GM18909 (cell line): Measurements from ENCODE around the gene ILF3.

Source experiments
- ATAC-seq: cut with Tn5 transposase; IDR thresholded peaks from one replicate; pipeline ENCODE4 v1.9.1; 2021; ENCODE audit warnings: mild to moderate bottlenecking; ENCODE audit not compliant: unreplicated experiment, poor library complexity

The ILF3 gene

GRCh38 chr19:10724573-10725071, 70.5 kb downstream of the ILF3 start:
- ATAC-seq: no peak

DNA sequence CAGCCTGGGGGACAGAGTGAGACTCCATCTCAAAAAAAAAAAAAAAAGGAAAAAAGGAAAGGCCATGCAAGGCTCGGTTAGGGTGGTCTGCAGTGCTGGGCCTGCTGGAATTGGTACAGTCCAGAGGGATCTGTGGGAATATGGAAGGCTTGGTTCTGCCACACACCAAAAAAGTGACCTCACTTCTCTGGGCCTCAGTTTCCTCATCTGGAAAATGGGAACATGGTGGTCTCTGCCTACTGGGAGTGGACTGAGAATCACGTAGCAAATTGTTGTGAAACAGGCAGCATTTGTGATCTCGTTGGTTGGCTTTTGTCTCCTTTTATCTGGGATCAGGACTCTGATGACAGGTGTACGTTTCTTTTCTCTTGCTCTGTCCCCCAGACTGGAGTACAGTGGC, 71.3 kb downstream of the ILF3 start:
- ATAC-seq: no peak

GRCh38 chr19:10726268-10726667, 72.1 kb downstream of the ILF3 start:
- ATAC-seq: no peak

- ATAC-seq: no peak
Observed at GRCh38 chr19:10727685-10728201, 73.6 kb downstream of the ILF3 start.

DNA sequence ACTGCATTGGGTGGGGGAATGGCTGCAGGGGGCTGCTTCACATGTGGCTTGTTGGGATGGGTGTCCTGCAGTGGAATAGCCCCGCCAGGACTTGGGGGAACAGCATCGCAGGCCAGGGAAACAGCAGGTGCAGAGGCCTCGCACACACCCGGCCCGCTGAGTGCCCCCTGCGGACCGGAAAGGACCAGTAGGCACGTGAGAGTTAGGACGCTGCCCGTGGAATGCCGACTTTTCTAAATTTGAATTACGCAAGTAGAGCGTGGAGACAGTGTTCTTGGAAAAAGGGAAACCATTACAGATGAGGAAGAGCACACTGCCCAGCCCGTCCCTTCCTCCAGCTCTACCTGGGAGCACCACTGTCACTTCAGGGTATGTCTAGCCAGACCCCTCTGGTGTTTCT, 75.3 kb downstream of the ILF3 start:
- no peak for ATAC-seq

DNA sequence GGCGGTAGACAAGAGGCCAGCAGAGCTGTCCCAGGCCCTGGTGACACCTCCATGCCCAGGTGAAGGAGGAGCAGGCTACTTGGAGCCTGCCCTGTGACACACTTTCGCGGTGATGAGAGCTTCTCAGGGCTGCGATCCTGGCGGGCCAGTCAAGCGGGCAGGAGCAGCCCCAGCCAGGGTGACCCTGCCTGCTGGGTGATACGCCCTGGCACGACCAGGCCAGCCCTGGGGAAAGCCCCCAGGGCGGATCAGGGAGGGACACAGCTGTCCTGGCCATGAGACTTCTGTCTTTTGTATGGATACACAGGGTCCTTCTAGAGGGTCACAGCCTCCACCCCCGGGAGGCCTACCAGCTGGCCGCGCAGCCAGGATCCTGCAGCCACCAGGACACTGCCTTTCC, 76.8 kb downstream of the ILF3 start:
- ATAC-seq: no peak

DNA sequence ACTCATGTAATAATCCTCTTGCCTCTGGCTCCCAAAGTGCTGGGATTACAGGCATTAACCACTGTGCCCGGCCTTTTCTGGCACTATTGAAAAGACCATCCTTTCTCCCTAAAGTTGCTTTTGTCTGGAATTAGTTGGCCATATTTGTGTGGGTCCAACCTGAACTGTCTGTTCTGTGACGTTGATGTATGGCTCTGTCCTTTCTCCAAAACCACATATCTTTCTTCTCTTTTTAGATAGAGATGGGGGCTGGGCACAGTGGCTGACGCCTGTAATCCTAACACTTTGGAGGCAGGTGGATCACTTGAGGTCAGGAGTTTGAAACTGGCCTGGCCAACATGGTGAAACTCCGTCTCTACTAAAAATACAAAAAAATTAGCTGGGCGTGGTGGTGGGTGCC, 81.6 kb downstream of the ILF3 start:
- no peak for ATAC-seq

DNA sequence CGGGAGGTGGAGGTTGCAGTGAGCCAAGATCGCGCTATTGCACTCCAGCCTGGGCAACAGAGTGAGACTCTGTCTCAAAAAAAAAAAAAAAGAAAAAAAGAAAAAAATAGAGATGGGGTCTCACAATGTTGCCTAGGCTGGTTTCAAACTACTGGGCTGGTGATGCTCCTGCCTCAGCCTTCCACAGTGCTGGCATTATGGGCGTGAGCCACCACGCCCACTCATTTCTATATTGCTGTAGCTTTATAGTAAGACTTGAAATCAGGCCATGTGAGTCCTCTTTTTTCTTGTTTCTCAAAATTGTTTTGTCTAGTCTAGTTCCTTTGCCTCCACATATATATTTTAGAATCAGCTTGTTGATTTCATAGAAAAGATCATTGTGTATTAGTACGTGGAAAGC, 82.0 kb downstream of the ILF3 start:
- no peak for ATAC-seq

DNA sequence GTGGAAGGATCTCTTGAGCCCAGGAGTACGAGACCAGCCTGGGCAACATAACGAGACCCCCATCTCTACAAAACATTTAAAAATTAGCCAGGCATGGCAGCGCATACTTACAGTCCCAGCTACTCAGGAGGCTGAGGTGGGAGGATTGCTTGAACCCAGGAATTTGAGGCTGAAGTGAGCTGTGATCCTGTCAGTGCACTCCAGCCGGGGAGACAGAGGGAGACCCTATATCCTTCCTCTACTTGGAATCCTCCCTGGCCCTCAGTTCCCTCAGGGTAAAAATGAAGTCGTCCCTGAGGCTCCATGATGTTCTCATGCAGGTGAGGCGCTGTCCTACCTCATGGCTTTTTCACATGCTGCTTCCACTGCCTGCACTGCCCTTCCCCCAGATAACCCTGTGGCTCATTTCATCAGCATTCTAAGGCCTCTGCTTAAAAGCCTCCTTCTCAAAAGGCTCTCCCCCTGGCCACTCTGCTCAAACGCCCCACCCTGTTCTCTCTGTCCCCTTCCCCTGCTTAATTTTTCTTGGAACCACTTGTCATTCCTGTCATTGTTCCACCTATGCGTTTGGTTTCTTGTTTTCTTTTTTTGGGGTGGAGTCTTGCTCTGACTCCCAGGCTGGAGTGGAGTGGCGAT, 82.9 kb downstream of the ILF3 start:
- ATAC-seq: no peak

DNA sequence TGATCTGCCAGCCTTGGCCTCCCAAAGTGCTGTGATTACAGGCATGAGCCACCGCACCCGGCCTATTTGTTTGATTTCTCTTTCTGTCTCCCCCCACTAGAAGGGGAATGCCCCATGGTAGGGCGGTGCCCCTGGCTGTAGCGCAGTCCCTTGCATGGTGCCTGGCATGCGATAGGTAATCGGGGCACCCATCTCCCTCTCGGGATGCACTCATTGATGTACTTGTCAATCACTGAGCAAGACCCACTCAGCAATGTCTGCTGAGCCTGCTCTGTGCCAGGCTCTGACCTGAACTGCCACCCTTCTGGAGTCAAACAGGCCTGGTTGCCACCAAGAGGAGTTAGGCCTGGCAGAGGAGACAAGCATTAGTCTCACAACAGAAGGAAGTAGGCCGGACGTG, 83.6 kb downstream of the ILF3 start:
- no peak for ATAC-seq

- no peak for ATAC-seq
Observed at GRCh38 chr19:10740798-10741197, 86.7 kb downstream of the ILF3 start.
